GM13976 (cell line): Measurements from ENCODE around the gene KDM6B.

ENCODE experiments used
- DNase-seq: peaks from one replicate; pipeline ENCODE4 v3.0.0; 2012; ENCODE audit warnings: low spot score
- CTCF ChIP-seq: IDR thresholded peaks from 2 replicates; pipeline ENCODE4 v1.5.1; 2012; ENCODE audit warnings: borderline replicate concordance, mild to moderate bottlenecking; ENCODE audit not compliant: insufficient read depth; ENCODE audit errors: extremely low read depth, missing control alignments, control extremely low read depth
- in situ Hi-C: fragments of 300-500 bp; cut with MboI; formaldehyde crosslinking; loops from one replicate; pipeline ENCODE4 v1.12.0; 2022; ENCODE audit warnings: low sequenced_read_pairs, mixed read lengths, inconsistent platforms; ENCODE audit not compliant: unreplicated experiment

Gene KDM6B

DNA sequence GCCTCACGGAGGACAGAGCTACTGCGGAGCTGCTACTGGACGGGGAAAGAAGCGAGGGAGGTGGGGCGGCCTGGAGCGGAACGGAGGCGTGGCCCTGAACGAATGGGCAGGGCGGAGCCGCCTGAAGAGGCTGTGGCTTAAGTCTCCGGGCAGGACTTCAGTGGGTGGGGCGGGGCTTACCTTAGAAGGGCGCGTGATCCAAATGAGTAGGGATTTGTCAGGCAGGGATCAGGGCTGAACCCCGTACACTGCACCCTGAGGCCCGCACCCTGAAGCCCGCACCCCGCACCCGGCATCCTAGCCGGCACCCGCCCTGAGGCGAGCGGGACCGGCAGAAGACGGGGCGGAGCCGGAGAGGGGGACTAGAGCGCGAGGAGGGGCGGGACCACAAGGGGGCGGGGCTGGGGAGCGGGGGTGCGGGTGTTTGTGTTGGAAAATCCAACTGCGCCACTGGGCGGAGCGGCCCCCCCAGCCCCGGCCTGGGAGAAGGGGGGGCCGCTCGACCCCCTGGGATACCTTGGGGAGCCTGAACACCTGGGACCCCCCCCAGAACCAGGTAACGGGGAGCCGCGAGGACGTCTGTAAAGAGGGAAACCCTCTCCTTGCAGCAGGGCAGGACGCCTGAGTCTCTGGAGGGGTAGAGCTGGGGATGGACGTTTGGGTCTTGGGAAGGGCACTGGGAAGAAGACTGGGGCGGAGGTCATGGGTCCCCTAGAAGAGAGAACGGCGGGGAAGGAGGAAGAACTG is at the start of gene KDM6B:
Gene KDM6B (plus strand): TSS at position 423 of the 747 bp plus-strand sequence. CDS start 11,338 bp downstream, outside the sequence.
- in situ Hi-C loops, result no loop called here
- DNase-seq, result peak; percentile 93
- no peak for TF ChIP-seq CTCF

GRCh38 chr17:7786866-7787265 is 47.2 kb upstream of the KDM6B start:
- in situ Hi-C loops, result no loop called here
- TF ChIP-seq CTCF, result no peak
- DNase-seq, result no peak

DNA sequence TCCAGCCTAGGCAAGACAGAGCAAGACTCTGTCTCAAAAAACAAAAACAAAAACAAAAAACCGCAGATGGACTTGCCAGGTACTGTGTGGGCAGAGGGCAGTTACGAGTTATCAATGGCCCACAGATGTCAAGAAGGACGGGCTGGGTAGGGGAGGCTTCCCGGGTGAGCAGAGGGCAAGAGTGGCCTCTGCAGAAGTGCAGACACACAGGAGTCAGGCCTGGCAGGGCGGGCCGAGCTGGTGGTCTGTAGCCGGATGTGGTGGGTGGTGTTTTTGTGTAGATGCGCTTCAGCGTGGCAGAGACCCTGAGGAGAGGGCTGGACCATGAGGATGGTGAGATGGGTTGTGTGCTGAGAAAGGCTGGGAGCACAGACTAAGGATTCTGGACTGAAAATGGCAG is 44.9 kb upstream of the KDM6B start:
- no peak for TF ChIP-seq CTCF
- DNase-seq, result no peak
- in situ Hi-C loops, result no loop called here

GRCh38 chr17:7790150-7790549 is 43.9 kb upstream of the KDM6B start:
- DNase-seq, result no peak
- no peak for TF ChIP-seq CTCF
- in situ Hi-C loops, result no loop called here

DNA sequence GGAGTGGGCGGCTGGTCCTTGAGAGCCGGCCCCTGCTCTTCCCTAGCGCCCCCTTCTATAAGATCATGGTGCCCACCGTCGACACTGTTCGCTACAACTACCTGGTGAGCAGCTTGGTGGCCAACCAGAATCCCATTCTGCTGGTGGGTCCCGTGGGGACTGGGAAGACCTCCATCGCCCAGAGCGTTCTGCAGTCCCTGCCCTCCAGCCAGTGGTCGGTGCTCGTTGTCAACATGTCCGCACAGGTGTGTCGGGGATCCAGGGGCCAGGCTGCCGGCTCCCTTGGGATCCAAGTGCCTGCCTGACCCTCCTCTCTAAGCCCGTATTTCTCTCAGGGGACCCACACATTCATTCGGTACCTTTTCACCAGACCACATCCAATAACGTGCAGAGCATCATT is 41.4 kb upstream of the KDM6B start:
- TF ChIP-seq CTCF, result no peak
- in situ Hi-C loops, result no loop called here
- no peak for DNase-seq

DNA sequence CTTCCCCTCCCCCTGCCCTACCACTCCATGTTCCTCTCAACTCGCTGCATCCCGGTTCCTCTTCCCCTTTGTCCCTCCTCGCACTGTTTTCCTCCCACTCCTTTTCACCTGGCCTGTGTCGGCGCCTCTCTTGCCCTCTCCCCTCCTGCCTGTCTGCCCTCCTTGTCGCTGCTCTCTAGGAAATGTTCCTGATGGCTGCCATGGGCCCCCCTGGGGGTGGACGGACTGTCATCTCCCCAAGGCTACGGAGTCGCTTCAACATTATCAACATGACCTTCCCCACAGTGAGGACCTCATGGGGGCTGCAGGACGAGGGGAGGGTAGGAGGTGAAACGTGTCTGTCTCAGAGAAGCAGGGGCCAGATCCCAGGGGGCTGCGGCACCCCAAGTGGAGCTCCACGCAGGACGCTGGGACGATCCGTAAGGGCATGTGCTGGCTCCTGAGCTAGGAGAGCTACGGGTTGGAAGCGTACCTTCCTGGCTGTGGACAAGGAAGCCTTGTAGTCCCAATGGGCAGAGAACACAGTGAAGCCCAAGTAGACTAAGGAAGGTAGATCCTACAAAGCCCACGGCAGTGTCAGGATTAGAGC is 39.8 kb upstream of the KDM6B start:
- in situ Hi-C loops, result no loop called here
- TF ChIP-seq CTCF, result no peak
- no peak for DNase-seq

DNA sequence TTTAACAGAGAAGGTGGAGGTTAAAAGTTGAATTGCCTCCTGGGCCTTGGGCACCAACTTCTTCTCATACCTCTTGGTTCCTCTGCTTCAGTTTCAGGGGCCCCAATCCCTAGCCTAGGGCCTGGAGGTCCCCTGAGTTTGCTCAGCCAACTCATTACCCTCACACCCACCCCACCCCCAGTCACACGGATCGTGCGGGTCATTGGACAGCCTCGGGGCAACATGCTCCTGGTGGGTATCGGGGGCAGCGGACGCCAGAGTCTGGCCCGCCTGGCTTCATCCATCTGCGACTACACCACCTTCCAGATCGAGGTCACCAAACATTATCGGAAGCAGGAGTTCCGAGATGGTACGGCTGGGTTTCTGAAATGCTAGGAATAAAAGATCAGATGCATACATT is 36.0 kb upstream of the KDM6B start:
- in situ Hi-C loops, result no loop called here
- TF ChIP-seq CTCF, result no peak

More for the DNA sequence above, 36.0 kb upstream of the KDM6B start:
- no peak for DNase-seq
